Activated CD4-positive, alpha-beta memory T cell treated with anti-CD3 and anti-CD28 coated beads, Interleukin-2, amount 10 ng/mL, durations not matched to agents 7 days and 5 days (primary cell): Measurements from ENCODE around the gene OR52M1. TPM values are rescaled to one million over a fixed set of nuclear protein-coding genes. Genes with fewer than 3 reads are reported as not detected.
"Not testable (repeated sequence)": the region's sequence is repeated elsewhere in the genome, so short reads cannot be mapped to it uniquely, and the experiment has no call there.

Experiments used
- CTCF ChIA-PET: fragments of 350-600 bp; sonication (Branson Sonifier 250); formaldehyde crosslinking; loops from one replicate; lab custom pipeline; 2021; ENCODE audit warnings: antibody characterized with exemption, inconsistent platforms; lab: Charles Lee
- POLR2A ChIA-PET: fragments of 350-600 bp; sonication (Branson Sonifier 250); formaldehyde crosslinking; loops from one replicate; lab custom pipeline; 2021; ENCODE audit warnings: antibody characterized with exemption; lab: Charles Lee
- DNase-seq: peaks from one replicate; pipeline ENCODE4 v3.0.0-alpha.2; 2020
- H3K27ac Mint-ChIP-seq: one replicate; pipeline ENCODE4 v1.8.0; 2021; ENCODE audit warnings: mild to moderate bottlenecking, mixed read lengths
- H3K27me3 Mint-ChIP-seq: one replicate; pipeline ENCODE4 v1.8.0; 2021; ENCODE audit warnings: mixed read lengths
- H3K36me3 Mint-ChIP-seq: one replicate; pipeline ENCODE4 v1.8.0; 2021; ENCODE audit warnings: low read depth, mixed read lengths
- H3K4me1 Mint-ChIP-seq: one replicate; pipeline ENCODE4 v1.8.0; 2021; ENCODE audit warnings: mixed read lengths
- H3K4me3 Mint-ChIP-seq: one replicate; pipeline ENCODE4 v1.8.0; 2021; ENCODE audit warnings: mild to moderate bottlenecking, mixed read lengths
- H3K9me3 Mint-ChIP-seq: one replicate; pipeline ENCODE4 v1.8.0; 2021; ENCODE audit warnings: mixed read lengths
- total RNA-seq, 2 experiments: library from RNA; stranded (reverse); gene quantifications; one replicate each; pipeline ENCODE4 v1.2.3, GENCODE V29; 2021

OR52M1 gene, protein sequence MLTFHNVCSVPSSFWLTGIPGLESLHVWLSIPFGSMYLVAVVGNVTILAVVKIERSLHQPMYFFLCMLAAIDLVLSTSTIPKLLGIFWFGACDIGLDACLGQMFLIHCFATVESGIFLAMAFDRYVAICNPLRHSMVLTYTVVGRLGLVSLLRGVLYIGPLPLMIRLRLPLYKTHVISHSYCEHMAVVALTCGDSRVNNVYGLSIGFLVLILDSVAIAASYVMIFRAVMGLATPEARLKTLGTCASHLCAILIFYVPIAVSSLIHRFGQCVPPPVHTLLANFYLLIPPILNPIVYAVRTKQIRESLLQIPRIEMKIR
- total RNA-seq: not detected

GRCh38 chr11:4544891-4545290, at the start of gene OR52M1:
Gene OR52M1, plus strand, starts transcription at chr11:4545191. Its CDS starts 0 bp downstream, at chr11:4545191.
- CTCF ChIA-PET: interaction anchor here (7.8 kb wide), 1 partner anchor 359 kb away, joined by 125 read pairs; no protein-coding TSS in a partner anchor
- Mint-ChIP-seq H3K36me3 (no peaks in the 10 kb centered on the region), H3K9me3 (no peaks in the 10 kb centered on the region), H3K27me3 (peaks cover 6% of the 10 kb centered on the region), H3K4me1 (no peaks in the 10 kb centered on the region), H3K27ac (no peak within 1 kb of the TSS), H3K4me3 (no peak within 1 kb of the TSS)
- POLR2A ChIA-PET: no interaction called here
- DNase-seq: no peak

DNA sequence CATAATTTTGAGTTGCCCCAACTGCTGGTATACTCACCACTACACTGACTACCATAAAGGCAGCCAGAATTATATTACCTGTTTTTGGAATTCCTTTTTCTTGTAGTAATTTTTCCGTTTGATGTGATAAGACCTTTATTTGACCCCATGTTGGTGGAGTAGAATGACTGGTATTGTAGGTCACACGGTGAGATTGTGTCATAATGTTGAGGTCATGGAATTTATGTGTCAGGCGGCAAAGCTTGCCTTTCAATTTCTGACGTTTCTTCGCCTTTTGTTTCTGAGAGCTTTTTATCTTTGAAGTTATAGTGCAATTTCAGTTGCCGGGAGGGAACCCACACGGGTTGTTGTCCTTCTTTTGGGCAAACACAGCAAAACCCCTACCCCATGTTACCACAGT, 49.5 kb upstream of the OR52M1 start:
- Mint-ChIP-seq H3K4me1 (peaks cover 5% of the 10 kb centered on the region), H3K27me3 (peaks cover 24% of the 10 kb centered on the region), H3K4me3 (no peak overlapping the region), H3K9me3 (peaks cover 5% of the 10 kb centered on the region), H3K36me3 (no peaks in the 10 kb centered on the region), H3K27ac (no peak overlapping the region)
- DNase-seq: no peak
- ChIA-PET POLR2A (no interaction called here), CTCF (interaction anchor here (4.3 kb wide), 1 partner anchor 308 kb away, joined by 73 read pairs; no protein-coding TSS in a partner anchor)

- no peak overlapping the region for H3K4me3 Mint-ChIP-seq
- H3K27me3 Mint-ChIP-seq: peaks cover 26% of the 10 kb centered on the region
- no peak overlapping the region for H3K27ac Mint-ChIP-seq
- no peak for DNase-seq
- ChIA-PET CTCF (interaction anchor here (4.3 kb wide), 1 partner anchor 309 kb away, joined by 73 read pairs; no protein-coding TSS in a partner anchor), POLR2A (no interaction called here)
- no peaks in the 10 kb centered on the region for H3K36me3 Mint-ChIP-seq
- H3K9me3 Mint-ChIP-seq: peaks cover 5% of the 10 kb centered on the region
- H3K4me1 Mint-ChIP-seq: peaks cover 5% of the 10 kb centered on the region
Observed at GRCh38 chr11:4495986-4496385, 49.0 kb upstream of the OR52M1 start.

- H3K27ac Mint-ChIP-seq: no peak overlapping the region
- H3K4me1 Mint-ChIP-seq: peaks cover 5% of the 10 kb centered on the region
- H3K9me3 Mint-ChIP-seq: peaks cover under 1% of the 10 kb centered on the region
- peaks cover 26% of the 10 kb centered on the region for H3K27me3 Mint-ChIP-seq
- CTCF ChIA-PET: no interaction called here
- no peak for DNase-seq
- POLR2A ChIA-PET: no interaction called here
- H3K36me3 Mint-ChIP-seq: no peaks in the 10 kb centered on the region
- H3K4me3 Mint-ChIP-seq: no peak overlapping the region
Observed at GRCh38 chr11:4496557-4497248, 48.3 kb upstream of the OR52M1 start.

DNA sequence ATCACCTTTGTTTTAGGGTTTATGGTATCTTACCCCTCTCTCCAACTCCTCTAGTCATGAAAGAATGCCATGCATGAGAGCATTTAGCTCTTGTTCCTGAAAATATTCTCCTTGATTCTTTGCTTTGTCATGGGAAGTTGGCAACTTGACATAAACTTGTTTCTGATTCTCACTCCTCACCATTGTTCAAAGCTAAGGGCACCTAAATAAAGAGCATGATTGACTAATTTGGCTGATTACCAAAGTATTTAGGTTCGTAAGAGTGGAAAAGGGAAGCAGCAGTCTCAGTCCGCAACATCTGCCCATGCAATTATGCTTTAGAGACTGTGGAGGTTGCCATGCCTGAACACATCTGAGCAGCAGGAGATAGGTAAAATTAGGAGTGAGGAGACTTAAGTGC, 36.1 kb upstream of the OR52M1 start:
- Mint-ChIP-seq H3K27me3 (peaks cover 20% of the 10 kb centered on the region), H3K27ac (no peak overlapping the region), H3K36me3 (no peaks in the 10 kb centered on the region), H3K4me1 (no peaks in the 10 kb centered on the region), H3K9me3 (no peaks in the 10 kb centered on the region), H3K4me3 (no peak overlapping the region)
- ChIA-PET POLR2A (no interaction called here), CTCF (interaction anchor here (2.4 kb wide), 1 partner anchor 321 kb away, joined by 6 read pairs; no protein-coding TSS in a partner anchor)
- DNase-seq: no peak

- CTCF ChIA-PET: interaction anchor here (1.4 kb wide), 1 partner anchor 324 kb away, joined by 4 read pairs; no protein-coding TSS in a partner anchor
Observed at GRCh38 chr11:4511282-4512245, 33.4 kb upstream of the OR52M1 start.

DNA sequence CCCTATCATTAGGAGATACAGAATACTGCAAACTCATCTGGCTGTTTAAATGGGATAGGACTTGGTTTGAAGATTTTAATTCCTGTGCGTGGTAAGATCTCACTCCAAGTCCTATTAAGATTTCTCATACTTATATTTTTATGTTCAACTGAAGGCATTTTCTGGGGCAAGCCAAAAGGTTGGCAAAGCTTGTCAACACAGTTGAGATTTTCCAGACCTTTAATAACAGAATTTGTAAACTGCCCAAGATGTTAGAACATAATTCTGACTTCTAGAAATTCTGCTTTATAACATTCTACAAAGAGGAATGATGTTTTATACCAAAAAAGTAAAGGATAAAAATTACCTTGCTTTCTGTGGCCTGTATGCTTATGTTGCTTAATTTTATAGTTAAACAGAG, 30.8 kb upstream of the OR52M1 start:
- no peak for DNase-seq
- ChIA-PET POLR2A (no interaction called here), CTCF (no interaction called here)
- H3K27ac Mint-ChIP-seq: no peak overlapping the region
- H3K36me3 Mint-ChIP-seq: no peaks in the 10 kb centered on the region
- H3K9me3 Mint-ChIP-seq: no peaks in the 10 kb centered on the region
- no peaks in the 10 kb centered on the region for H3K4me1 Mint-ChIP-seq
- H3K27me3 Mint-ChIP-seq: peaks cover 3% of the 10 kb centered on the region
- H3K4me3 Mint-ChIP-seq: no peak overlapping the region

More at GRCh38 chr11:4511282-4512245, 33.4 kb upstream of the OR52M1 start:
- POLR2A ChIA-PET: no interaction called here
- H3K27ac Mint-ChIP-seq: no peak overlapping the region
- H3K4me1 Mint-ChIP-seq: no peaks in the 10 kb centered on the region
- no peak overlapping the region for H3K4me3 Mint-ChIP-seq
- no peaks in the 10 kb centered on the region for H3K9me3 Mint-ChIP-seq
- H3K36me3 Mint-ChIP-seq: no peaks in the 10 kb centered on the region
- DNase-seq: no peak
- peaks cover 16% of the 10 kb centered on the region for H3K27me3 Mint-ChIP-seq

DNA sequence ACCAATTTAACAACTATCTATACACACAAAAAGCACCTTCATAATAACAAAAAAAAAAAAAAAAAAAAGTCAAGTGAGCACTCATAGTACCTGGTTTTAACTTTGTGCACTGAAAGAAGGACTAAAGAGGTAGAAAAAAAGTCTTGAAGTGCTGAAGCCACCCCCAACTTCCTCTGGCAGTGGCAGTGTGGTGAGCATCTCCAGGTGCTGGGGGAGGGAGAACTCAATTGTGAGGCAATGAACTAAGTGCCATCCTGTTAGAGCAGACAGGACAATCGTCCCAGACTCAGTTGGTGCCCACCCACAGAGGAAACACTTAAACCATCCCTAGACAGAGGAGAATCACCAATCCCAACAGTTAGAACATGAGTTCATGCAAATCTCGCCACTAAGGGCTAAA, 22.7 kb upstream of the OR52M1 start:
- no peak overlapping the region for H3K4me3 Mint-ChIP-seq
- H3K27me3 Mint-ChIP-seq: peaks cover 22% of the 10 kb centered on the region
- no peak for DNase-seq
- no peak overlapping the region for H3K27ac Mint-ChIP-seq
- ChIA-PET POLR2A (no interaction called here), CTCF (no interaction called here)
- no peaks in the 10 kb centered on the region for H3K9me3 Mint-ChIP-seq
- H3K36me3 Mint-ChIP-seq: no peaks in the 10 kb centered on the region
- H3K4me1 Mint-ChIP-seq: no peaks in the 10 kb centered on the region

DNA sequence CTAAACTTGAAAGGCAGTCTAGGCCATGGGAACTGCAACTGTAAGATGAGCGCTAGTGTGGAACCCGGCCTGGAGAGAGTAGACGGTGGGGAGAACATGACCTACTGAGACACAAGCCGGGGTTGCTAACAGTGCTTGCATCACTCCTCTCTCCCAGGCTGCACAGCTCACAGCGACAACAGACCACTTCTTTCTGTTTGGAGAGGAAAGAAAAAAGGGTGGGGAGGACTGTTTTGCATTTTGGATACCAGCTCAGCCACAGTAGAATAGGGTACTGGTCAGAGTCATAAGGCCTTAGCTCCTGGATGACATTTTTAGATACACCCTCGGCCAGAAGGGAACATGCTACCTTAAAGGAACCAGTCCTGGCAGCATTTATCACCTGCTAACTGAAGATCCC, 22.2 kb upstream of the OR52M1 start:
- peaks cover 25% of the 10 kb centered on the region for H3K27me3 Mint-ChIP-seq
- H3K36me3 Mint-ChIP-seq: no peaks in the 10 kb centered on the region
- no peaks in the 10 kb centered on the region for H3K9me3 Mint-ChIP-seq
- no peaks in the 10 kb centered on the region for H3K4me1 Mint-ChIP-seq
- H3K27ac Mint-ChIP-seq: no peak overlapping the region
- DNase-seq: no peak
- POLR2A ChIA-PET: no interaction called here
- CTCF ChIA-PET: no interaction called here
- no peak overlapping the region for H3K4me3 Mint-ChIP-seq

- POLR2A ChIA-PET: no interaction called here
- Mint-ChIP-seq H3K4me3 (no peak overlapping the region), H3K36me3 (no peaks in the 10 kb centered on the region), H3K27me3 (peaks cover 32% of the 10 kb centered on the region), H3K4me1 (no peaks in the 10 kb centered on the region), H3K27ac (no peak overlapping the region), H3K9me3 (no peaks in the 10 kb centered on the region)
- DNase-seq: no peak
- CTCF ChIA-PET: interaction anchor here (0.9 to 1.7 kb wide), 2 partner anchors 16 to 336 kb away, joined by 3 to 5 read pairs; no protein-coding TSS in a partner anchor
Observed at GRCh38 chr11:4523666-4524065, 21.3 kb upstream of the OR52M1 start.

- H3K4me3 Mint-ChIP-seq: no peak overlapping the region
- ChIA-PET POLR2A (no interaction called here), CTCF (no interaction called here)
- H3K9me3 Mint-ChIP-seq: no peaks in the 10 kb centered on the region
- no peaks in the 10 kb centered on the region for H3K4me1 Mint-ChIP-seq
- H3K27me3 Mint-ChIP-seq: peaks cover 32% of the 10 kb centered on the region
- DNase-seq: no peak
- no peak overlapping the region for H3K27ac Mint-ChIP-seq
- no peaks in the 10 kb centered on the region for H3K36me3 Mint-ChIP-seq
Observed at GRCh38 chr11:4527926-4528325, 17.1 kb upstream of the OR52M1 start.

- H3K4me1 Mint-ChIP-seq, POLR2A ChIA-PET, H3K36me3 Mint-ChIP-seq, H3K27ac Mint-ChIP-seq, H3K9me3 Mint-ChIP-seq, CTCF ChIA-PET, DNase-seq, H3K4me3 Mint-ChIP-seq: not testable (repeated sequence)
- peaks cover 26% of the 10 kb centered on the region for H3K27me3 Mint-ChIP-seq
Observed at GRCh38 chr11:4531686-4532085, 13.3 kb upstream of the OR52M1 start.
